GM19238 (cell line): ENCODE measurements around the gene CCL17.
"Not testable (repeated sequence)": the region's sequence is repeated elsewhere in the genome, so short reads cannot be mapped to it uniquely, and the experiment has no call there.

Experiments
- DNase-seq: peaks from one replicate; pipeline ENCODE4 v3.0.0; 2011; ENCODE audit warnings: low spot score; ENCODE audit not compliant: insufficient read length

The CCL17 gene

GRCh38 chr16:57430955-57431354, 26.4 kb downstream of the CCL17 start:
- no peak for DNase-seq

GRCh38 chr16:57432505-57432904, 27.9 kb downstream of the CCL17 start:
- DNase-seq: no peak

- no peak for DNase-seq
Measured at GRCh38 chr16:57432989-57433388, 28.4 kb downstream of the CCL17 start.

GRCh38 chr16:57434003-57434402, 29.4 kb downstream of the CCL17 start:
- DNase-seq: no peak

- no peak for DNase-seq
Measured at GRCh38 chr16:57435838-57436237, 31.3 kb downstream of the CCL17 start.

GRCh38 chr16:57439947-57440346, 35.4 kb downstream of the CCL17 start:
- DNase-seq: not testable (repeated sequence)

GRCh38 chr16:57440551-57440950, 36.0 kb downstream of the CCL17 start:
- not testable (repeated sequence) for DNase-seq

- DNase-seq: no peak
Measured at GRCh38 chr16:57444711-57445110, 40.1 kb downstream of the CCL17 start.

GRCh38 chr16:57445510-57445909, 40.9 kb downstream of the CCL17 start:
- no peak for DNase-seq

- peak; percentile 37 for DNase-seq
Measured at GRCh38 chr16:57446531-57447185, 42.1 kb downstream of the CCL17 start.

- DNase-seq: peak; percentile 93
Measured at GRCh38 chr16:57447186-57447962, 42.8 kb downstream of the CCL17 start, which contains the start of the genes CIAPIN1 and COQ9. Gene CIAPIN1, minus strand, starts transcription at chr16:57447385. Its CDS starts 6,457 bp downstream, at chr16:57440928. Gene COQ9, plus strand, starts transcription at chr16:57447479. Its CDS starts 27 bp downstream, at chr16:57447506.

GRCh38 chr16:57452021-57452420, 47.5 kb downstream of the CCL17 start:
- no peak for DNase-seq

- peak; percentile 94 for DNase-seq
Measured at GRCh38 chr16:57462209-57462977, 57.8 kb downstream of the CCL17 start, which contains the start of gene POLR2C. Gene POLR2C, plus strand, starts transcription at chr16:57462679. Its CDS starts 46 bp downstream, at chr16:57462725.

- no peak for DNase-seq
Measured at GRCh38 chr16:57462978-57463362, 58.4 kb downstream of the CCL17 start.

- DNase-seq: no peak
Measured at GRCh38 chr16:57464523-57464922, 60.0 kb downstream of the CCL17 start.
